Measurements from ENCODE around the gene SPATC1L. TPM values are rescaled to one million over a fixed set of nuclear protein-coding genes. Genes with fewer than 3 reads are reported as not detected.
"Not testable (repeated sequence)": the region's sequence is repeated elsewhere in the genome, so short reads cannot be mapped to it uniquely, and the experiment has no call there.

The SPATC1L gene
- total RNA-seq, 1 donor from 2014 or later, result 5.9 TPM

- DNase-seq (ENCODE audit: low spot score), result not testable (repeated sequence)
Measured at GRCh38 chr21:46200877-46201803, 16.9 kb upstream of the SPATC1L start.

DNA sequence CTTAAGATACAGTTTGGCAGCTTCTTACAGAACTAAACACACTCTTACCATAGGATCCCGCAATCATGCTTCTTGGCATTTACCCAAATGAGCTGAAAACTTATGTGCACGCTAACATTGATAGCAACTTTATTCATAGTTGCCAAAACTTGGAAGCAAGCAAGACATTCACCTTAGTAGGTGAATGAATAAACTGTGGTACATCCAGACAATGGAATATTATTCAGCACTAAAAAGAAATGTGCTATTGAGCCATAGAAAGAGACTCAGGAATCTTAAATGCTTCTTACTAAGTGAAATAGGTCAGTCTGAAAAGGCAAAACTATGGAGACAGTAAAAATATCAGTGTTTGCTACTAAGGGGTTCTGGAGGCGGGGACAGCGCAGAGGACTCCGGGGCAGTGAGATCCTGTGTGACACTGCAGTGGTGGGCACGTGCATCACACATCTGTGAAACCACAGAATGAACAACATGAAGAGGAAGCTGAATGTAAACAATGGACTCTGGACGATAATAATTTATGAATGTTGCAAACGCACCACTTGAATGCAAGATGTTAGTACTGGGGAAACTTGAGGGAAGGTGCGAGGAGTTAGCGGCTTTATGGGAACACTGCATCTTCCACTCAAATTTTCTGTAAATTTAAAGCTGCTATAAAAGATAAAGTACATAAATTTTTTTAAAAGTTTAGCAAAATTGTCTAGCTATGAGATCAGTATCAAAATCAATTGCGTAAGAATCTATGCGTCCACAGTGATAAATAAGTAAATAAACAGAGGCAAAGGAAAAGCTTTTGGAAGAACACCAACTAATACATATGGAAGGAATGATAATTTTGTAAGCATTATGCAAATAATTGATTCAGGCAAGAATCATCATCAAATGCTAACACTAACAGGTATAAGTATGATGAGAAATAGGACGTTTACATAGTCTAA lies 15.4 kb upstream of the SPATC1L start:
- no peak for DNase-seq (ENCODE audit: low spot score)

DNA sequence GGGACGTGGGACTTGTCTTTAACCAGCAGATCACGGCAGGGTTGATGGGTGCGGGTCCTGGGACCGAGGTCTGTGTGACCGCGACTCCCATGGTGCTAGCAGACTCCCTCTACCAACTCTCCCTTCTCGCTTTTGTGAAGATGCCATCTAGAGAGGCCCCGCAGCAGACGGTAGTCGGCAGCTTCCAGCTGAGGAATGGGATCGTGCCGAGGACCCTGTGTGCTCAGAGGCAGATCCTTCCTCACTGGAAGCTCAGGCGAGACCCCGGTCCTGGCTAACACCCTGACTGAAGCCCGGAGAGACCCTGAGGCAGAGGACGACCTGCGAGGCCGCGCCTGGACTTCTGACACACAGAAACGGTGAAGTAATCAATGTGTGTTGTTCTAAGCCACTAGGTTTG lies 12.5 kb upstream of the SPATC1L start:
- peak; percentile 87 for DNase-seq (ENCODE audit: low spot score)

GRCh38 chr21:46195595-46196195 lies 11.4 kb upstream of the SPATC1L start:
- DNase-seq (ENCODE audit: low spot score), result peak; percentile 75

GRCh38 chr21:46194374-46195334 lies 10.4 kb upstream of the SPATC1L start:
- DNase-seq (ENCODE audit: low spot score), result peak; percentile 77

DNA sequence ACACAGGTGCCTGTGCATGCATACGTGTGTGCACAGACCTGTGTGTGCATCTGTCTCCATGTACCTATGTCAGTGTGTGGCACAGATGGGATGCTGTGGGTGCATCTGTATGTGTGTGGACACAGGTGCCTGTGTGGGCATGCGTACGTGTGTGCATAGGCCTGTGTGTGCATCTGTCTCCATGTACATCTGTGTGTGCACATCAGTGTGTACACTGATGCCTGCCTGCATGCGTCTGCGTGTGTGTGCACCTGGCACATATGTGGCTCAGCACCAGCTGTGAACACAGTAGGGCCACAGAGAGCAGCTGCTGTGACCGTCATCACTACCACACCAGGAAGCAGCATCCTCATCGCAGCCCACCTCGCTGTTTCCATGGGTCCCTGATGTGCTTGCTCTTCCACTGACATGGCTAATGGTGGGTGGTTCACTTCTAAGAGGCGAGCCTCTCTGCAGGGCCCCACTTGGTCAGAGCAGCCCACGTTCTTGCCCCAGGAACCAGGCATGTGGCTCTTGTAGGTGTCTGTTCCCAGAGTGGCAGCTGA lies 9.6 kb upstream of the SPATC1L start:
- DNase-seq (ENCODE audit: low spot score), result no peak

- DNase-seq (ENCODE audit: low spot score), result no peak
Measured at GRCh38 chr21:46191686-46192575, 7.7 kb upstream of the SPATC1L start.

GRCh38 chr21:46191257-46191685 lies 7.0 kb upstream of the SPATC1L start:
- no peak for DNase-seq (ENCODE audit: low spot score)

- no peak for DNase-seq (ENCODE audit: low spot score)
Measured at GRCh38 chr21:46190491-46191131, 6.4 kb upstream of the SPATC1L start.

DNA sequence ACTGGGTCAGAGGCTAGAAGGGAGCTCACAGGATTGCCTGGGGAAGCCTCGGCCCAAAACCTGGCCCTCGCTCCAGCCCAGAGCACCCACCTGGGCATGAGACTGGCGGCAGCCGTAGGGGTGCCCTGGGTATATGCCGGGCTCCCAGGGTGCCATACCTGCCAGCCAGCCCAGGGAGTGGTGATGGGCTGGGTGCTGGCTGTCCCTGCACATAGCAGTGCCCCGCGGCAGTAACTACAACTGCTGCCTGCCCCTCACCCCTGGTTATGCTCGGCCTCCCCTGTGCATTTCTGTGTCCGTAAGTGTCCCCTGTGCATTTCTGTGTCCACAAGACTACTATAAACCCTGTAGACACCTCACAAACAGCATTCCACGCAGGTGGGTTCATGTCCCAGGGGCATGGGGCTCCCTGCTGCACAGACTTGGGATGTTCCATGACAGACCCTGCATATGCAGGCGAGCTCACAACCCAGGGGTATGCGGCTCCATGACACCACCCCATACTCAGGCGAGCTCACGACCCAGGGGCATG lies 5.8 kb upstream of the SPATC1L start:
- DNase-seq (ENCODE audit: low spot score), result no peak

DNA sequence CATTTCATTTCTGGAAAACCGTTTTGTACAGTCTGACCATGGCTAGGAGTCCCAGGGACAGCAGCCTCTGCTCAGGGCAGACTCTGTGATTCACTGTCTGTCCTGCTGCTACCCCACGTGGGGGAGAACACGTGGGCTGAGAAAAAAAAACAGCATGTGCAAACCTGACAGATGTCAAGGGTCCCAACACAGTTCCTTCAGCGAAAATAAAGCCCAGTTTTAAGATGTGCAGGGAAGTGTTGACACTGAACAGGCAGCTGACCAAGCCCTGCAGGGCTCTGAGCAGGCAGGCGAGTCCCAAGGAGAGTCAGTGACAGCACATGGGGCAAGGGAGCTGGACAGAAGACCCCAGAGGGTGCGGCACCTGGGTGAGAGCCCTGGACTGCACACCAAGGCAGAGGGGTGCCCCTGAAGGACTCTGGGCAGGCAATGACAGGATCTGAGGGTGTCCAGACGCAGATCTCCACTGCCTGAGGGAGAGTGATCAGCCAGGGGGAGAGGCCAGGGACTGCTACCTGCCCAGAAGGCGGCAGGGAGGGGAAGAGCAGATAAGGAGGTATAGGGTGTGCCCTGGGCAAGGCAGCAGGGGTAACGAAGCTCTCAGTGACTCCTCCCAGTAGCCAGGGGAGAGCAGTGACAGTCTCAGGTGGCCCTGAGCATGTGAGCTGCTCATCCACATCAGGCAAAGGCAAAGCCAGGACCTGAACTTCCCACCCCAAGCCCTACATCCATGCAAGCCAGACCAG lies 5.1 kb upstream of the SPATC1L start:
- no peak for DNase-seq (ENCODE audit: low spot score)

DNA sequence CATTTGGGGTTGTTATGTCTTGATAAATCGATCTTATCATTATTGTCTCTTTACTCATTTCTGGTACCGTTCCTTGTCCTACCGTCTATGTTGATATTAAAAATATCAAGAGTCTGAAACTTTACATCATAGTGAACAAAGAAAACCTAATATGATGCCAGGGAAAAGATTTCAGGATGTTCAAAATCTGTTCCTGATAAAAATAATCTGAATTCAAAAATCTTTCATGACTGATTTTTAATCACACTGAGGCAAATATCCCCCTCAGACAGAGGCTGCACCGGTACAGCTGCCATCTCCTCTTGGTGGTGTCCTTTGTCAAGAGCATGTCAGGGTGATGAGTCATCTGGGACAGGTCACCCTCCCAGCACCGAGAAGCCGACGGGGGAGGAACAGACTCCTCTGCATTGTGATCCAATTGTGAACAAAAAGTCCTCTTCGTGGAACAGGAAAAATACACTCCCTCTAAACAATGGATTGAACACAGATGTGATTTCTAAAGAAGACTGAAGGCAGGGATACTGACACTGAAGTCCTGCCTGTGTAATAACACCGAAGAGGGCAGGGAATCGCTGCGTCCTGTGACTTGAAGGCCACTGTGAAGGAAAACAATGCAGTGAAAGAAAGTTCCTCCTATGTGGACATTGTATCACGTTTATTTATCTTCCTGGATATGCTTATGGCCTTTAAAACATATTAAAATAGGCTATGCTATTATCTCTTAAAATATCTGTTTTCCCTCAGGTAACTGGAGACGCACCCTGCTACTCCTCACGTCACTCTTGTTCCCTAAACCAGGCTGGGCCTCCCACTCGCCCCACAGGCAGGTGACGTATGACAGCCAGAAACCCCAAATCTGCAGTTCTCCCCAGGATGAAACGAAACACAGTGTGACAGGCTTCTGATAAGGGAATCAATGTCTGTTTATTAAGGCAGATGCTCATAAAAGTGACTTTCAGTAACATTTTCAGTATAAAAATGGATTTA lies 4.3 kb upstream of the SPATC1L start:
- DNase-seq (ENCODE audit: low spot score), result no peak

- no peak for DNase-seq (ENCODE audit: low spot score)
Measured at GRCh38 chr21:46187814-46188213, 3.6 kb upstream of the SPATC1L start.

DNA sequence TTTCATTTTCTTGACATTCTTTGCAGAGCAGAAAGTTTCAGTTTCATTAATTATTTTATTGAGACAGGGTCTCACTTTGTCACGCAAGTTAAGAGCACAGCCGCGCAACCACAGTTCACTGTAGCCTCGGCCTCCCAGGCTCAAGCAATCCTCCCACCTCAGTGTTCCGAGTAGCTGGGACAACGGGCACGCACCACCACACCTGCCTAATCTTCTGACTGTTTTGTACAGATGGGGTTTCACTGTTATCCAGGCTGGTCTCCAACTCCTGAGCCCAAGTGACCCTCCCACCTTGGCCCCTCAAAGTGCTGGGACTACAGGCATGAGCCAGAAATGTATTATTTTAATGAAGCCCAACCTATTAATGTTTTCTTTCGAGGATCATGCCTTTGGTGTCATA lies 3.0 kb upstream of the SPATC1L start:
- no peak for DNase-seq (ENCODE audit: low spot score)

DNA sequence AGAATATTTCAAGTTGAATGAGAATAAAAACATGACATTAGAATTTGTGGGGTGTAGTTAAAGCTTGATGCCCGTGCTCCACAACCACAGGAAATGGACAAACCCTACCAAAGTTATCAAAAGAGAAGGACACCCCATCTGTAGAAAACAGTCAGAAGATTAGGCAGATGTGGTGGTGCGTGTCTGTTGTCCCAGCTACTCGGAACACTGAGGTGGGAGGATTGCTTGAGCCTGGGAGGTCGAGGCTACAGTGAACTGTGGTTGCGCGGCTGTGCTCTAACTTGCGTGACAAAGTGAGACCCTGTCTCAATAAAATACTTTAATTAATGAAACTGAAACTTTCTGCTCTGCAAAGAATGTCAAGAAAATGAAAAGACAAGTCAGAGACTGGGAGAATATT lies 1.5 kb upstream of the SPATC1L start:
- DNase-seq (ENCODE audit: low spot score), result no peak
